Lung (tissue), 12 donors: Measurements from ENCODE around the gene LGALS7B. TPM values are rescaled to one million over a fixed set of nuclear protein-coding genes. Genes with fewer than 3 reads are reported as not detected.

Source experiments
- ATAC-seq: fragments of 200-7000 bp; cut with Tn5 transposase; one replicate; pipeline ENCODE4 v1.9.1; 2020; ENCODE audit warnings: moderate number of reproducible peaks; ENCODE audit not compliant: insufficient read depth, low FRiP score
- DNase-seq, 3 donors: peaks; one replicate each; pipeline ENCODE4 v3.0.0-alpha.2; 2013 to 2017
- H3K27ac ChIP-seq, 2 donors: one replicate each; pipeline ENCODE4 v1.5.1; 2013; ENCODE audit warnings: mild to moderate bottlenecking in 2 of 2, moderate library complexity in 2 of 2, control low read depth in 1 of 2, inconsistent platforms in 1 of 2, low read depth in 1 of 2, low read length in 1 of 2
- H3K27me3 ChIP-seq, 3 donors: one replicate each; pipeline ENCODE4 v1.5.1; 2013; ENCODE audit warnings: low read length in 2 of 3; ENCODE audit not compliant: control insufficient read depth in 3 of 3, insufficient read depth in 3 of 3
- H3K36me3 ChIP-seq, 4 donors: one replicate each; pipeline ENCODE4 v1.5.1; 2013; ENCODE audit warnings: low read length in 4 of 4, mild to moderate bottlenecking in 1 of 4, moderate library complexity in 1 of 4; ENCODE audit not compliant: control insufficient read depth in 4 of 4, insufficient read depth in 4 of 4
- H3K4me1 ChIP-seq, 5 donors: one replicate each; pipeline ENCODE4 v1.5.1; 2013; ENCODE audit warnings: low read length in 5 of 5, mild to moderate bottlenecking in 2 of 5, moderate library complexity in 1 of 5; ENCODE audit not compliant: control insufficient read depth in 5 of 5, insufficient read depth in 5 of 5
- H3K4me3 ChIP-seq: one replicate; pipeline ENCODE4 v1.5.1; 2013; ENCODE audit warnings: mild to moderate bottlenecking, control low read depth, moderate library complexity
- H3K9ac ChIP-seq, 2 donors: one replicate each; pipeline ENCODE4 v1.5.1; 2013; ENCODE audit warnings: low read length in 2 of 2, control low read depth in 1 of 2; ENCODE audit not compliant: insufficient read depth in 1 of 2
- H3K9me3 ChIP-seq, 4 donors: one replicate each; pipeline ENCODE4 v1.5.1; 2013; ENCODE audit warnings: low read length in 3 of 4, mild to moderate bottlenecking in 1 of 4, moderate library complexity in 1 of 4; ENCODE audit not compliant: control insufficient read depth in 4 of 4, insufficient read depth in 3 of 4
- WGBS, 2 donors: extraction: QIAGEN DNeasy Blood & Tissue Kit; methylation state at CpG; one replicate each; pipeline ENCODE4 v1.1.7; 2013; 5-methylcytosine and 5-hydroxymethylcytosine counted together
- polyA plus RNA-seq, 2 donors: library from polyadenylated mRNA; stranded (reverse); fragments of 200-250 nt; gene quantifications; one replicate each; pipeline ENCODE4 v1.2.1, GENCODE V29; 2013
- total RNA-seq, 2 donors: library from RNA; depleted of rRNA in 1 of 2; stranded (reverse); fragments of >200 nt in 1 of 2; gene quantifications; one replicate each; pipeline ENCODE4 v1.2.1, GENCODE V29; 2014 to 2021
- TF ChIP-seq, protein P1 (sequence below): IDR thresholded peaks from 2 replicates; pipeline ENCODE4 v1.5.1; 2012; ENCODE audit warnings: mild to moderate bottlenecking; ENCODE audit errors: control extremely low read depth, extremely low read depth
- donor health status: control.
- donor health status: control.
- donor health status: Bipolar disorder and iron deficiency.
- donor health status: healthy.
- donor health status: DM: yes; HTN: yes; CAD: no.

LGALS7B gene
- total and polyA plus RNA-seq, 4 donors: 2.3 to 16.3 (median 12.2) TPM; not detected in 1

GRCh38 chr19:38740932-38741331 is 48.1 kb upstream of the LGALS7B start:
- Histone ChIP-seq H3K9me3 (no peaks in the 10 kb centered on the region), H3K9ac (no peak overlapping the region), H3K4me1 (peaks cover 0 to 3% (median 0%) of the 10 kb centered on the region in 5 donors), H3K27me3 (peaks cover 0 to 3% (median 0%) of the 10 kb centered on the region in 3 donors), H3K27ac (no peak overlapping the region), H3K36me3 (no peaks in the 10 kb centered on the region), H3K4me3 (no peak overlapping the region)
- DNase-seq (no peak), ATAC-seq (no peak)
- 98 to 100% methylated on average over 2 of the region's 2 CpGs for WGBS, 2 donors
- TF ChIP-seq, protein P1, sequence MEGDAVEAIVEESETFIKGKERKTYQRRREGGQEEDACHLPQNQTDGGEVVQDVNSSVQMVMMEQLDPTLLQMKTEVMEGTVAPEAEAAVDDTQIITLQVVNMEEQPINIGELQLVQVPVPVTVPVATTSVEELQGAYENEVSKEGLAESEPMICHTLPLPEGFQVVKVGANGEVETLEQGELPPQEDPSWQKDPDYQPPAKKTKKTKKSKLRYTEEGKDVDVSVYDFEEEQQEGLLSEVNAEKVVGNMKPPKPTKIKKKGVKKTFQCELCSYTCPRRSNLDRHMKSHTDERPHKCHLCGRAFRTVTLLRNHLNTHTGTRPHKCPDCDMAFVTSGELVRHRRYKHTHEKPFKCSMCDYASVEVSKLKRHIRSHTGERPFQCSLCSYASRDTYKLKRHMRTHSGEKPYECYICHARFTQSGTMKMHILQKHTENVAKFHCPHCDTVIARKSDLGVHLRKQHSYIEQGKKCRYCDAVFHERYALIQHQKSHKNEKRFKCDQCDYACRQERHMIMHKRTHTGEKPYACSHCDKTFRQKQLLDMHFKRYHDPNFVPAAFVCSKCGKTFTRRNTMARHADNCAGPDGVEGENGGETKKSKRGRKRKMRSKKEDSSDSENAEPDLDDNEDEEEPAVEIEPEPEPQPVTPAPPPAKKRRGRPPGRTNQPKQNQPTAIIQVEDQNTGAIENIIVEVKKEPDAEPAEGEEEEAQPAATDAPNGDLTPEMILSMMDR: no peak

DNA sequence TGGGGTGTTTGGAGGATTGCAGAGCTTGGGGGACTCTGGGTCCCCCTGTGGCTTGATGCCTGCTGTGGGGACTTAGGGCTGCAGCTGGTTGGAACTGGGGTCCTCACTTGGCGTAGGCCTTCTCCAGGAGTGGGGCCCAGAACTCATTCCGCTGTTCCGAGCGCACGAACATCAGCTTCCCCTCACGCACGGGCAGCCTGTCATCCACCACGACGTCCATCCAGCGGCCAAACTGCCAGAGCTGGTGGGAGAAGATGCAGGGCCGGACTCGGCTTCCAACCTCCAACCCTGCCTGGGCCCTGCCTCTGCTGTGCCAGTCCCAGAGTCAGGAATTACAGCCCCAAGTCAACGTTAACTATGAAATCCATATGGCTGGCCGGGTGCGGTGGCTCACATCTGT is 47.3 kb upstream of the LGALS7B start:
- ATAC-seq: no peak
- H3K27ac ChIP-seq: no peak overlapping the region
- 95 to 97% methylated on average over 15 of the region's 15 CpGs for WGBS, 2 donors

DNA sequence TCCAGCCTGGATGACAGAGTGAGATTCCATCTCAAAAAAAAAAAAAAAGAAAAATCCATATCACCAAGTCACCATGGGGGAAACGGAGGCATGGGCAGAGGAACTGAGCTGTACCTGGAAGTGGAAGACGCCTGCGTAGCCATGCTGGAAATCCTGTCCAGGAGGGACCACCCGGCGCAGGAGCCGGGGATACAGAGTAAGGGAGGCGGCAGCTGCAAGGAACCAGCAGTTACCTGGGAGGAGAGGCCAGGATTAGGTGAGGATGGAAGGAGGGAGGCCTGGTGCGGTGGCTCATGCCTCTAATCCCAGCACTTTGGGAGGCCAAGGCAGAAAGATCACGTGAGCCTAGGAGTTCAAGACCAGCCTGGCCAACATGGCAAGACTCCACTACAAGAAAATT is 46.7 kb upstream of the LGALS7B start:
- Histone ChIP-seq H3K4me1 (no peaks in the 10 kb centered on the region), H3K9ac (no peak overlapping the region), H3K9me3 (no peaks in the 10 kb centered on the region), H3K4me3 (no peak overlapping the region), H3K27me3 (no peaks in the 10 kb centered on the region), H3K27ac (no peak overlapping the region), H3K36me3 (no peaks in the 10 kb centered on the region)
- TF ChIP-seq, protein P1: no peak
- WGBS, 2 donors: 95% methylated on average over 9 of the region's 9 CpGs
- no peak for ATAC-seq
- DNase-seq: no peak

More for the DNA sequence above, 47.3 kb upstream of the LGALS7B start:
- no peak for DNase-seq
- H3K9ac ChIP-seq: no peak overlapping the region
- H3K4me1 ChIP-seq: no peaks in the 10 kb centered on the region
- H3K4me3 ChIP-seq: no peak overlapping the region
- no peaks in the 10 kb centered on the region for H3K36me3 ChIP-seq
- H3K9me3 ChIP-seq: no peaks in the 10 kb centered on the region
- TF ChIP-seq, protein P1: no peak
- H3K27me3 ChIP-seq: peaks cover 0 to 2% (median 0%) of the 10 kb centered on the region in 3 donors

DNA sequence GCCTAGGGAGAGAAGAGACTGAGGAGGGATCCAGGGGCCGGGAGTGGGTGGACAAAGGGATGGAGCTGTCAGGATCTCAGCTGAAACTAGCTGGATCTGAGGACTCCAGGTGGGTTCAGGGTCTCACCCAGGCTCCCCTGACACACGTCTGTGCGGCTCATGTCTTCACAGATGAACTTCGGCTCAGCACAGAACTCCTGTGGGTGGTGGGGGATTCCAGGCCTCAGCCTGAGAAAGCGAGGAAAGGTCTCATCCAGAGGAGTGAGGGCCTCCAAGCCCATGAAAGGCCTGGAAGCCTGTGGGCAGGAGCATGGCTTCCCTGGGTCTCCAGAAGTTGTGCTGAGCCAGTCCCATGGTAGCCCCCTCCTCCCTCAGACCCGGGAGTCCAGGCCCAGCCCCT is 46.1 kb upstream of the LGALS7B start:
- TF ChIP-seq, protein P1: no peak
- Histone ChIP-seq H3K4me3 (no peak overlapping the region), H3K9me3 (no peaks in the 10 kb centered on the region), H3K36me3 (no peaks in the 10 kb centered on the region), H3K27me3 (no peaks in the 10 kb centered on the region), H3K4me1 (no peaks in the 10 kb centered on the region), H3K27ac (no peak overlapping the region), H3K9ac (no peak overlapping the region)
- no peak for DNase-seq
- ATAC-seq: no peak
- 86 to 92% methylated on average over 6 of the region's 6 CpGs for WGBS, 2 donors
